Activated CD4-positive, alpha-beta T cell treated with anti-CD3 and anti-CD28 coated beads for 48 hours (primary cell): ENCODE data around the gene DTX4.

ENCODE experiments used
- DNase-seq: peaks from one replicate; pipeline ENCODE4 v3.0.0-alpha.2; 2020

Gene DTX4

DNA sequence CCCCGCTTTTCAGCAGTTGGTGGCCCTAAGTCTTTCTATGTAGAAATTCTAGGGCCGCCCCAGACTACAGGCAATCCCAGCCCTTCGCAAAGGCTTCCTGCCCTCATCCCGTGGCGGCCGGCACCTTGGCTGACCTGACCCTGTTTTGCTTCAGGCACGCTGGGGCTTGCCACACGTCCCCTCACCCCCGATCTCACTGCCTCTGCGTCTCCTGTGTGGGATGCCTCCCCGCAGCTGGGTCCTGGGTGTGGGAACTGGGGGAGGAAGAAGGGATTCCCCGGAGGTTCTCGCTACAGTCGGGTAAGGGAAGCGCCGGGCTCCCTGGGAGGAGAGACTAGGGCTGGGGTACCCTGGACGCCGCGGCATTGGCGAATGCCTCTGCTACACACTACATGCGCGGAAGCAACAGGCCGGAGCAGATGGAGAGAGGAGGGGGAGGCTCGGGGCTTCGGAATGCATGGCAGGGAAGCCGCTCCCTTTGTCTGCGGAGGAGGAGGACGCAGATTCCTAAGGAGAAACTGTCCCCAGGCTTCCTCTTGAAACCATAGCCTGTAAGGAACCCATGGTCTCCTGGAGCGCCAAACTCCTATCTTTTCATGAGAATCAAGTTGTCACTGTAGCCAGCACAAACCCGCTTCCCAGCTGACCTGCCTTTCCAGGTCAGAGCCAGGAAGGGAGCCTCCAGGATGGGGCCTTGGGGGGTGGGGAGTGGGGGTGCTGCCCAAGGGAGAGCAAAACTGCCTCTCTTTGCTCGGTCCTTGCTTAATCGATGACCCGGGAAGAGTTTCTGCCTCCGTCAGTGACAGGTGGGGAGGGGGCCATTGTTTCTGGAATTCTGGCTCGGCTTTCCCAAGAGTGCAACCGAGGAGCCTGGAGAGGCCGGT lies 1.4 kb downstream of the DTX4 start:
- peak; percentile 12 for DNase-seq

DNA sequence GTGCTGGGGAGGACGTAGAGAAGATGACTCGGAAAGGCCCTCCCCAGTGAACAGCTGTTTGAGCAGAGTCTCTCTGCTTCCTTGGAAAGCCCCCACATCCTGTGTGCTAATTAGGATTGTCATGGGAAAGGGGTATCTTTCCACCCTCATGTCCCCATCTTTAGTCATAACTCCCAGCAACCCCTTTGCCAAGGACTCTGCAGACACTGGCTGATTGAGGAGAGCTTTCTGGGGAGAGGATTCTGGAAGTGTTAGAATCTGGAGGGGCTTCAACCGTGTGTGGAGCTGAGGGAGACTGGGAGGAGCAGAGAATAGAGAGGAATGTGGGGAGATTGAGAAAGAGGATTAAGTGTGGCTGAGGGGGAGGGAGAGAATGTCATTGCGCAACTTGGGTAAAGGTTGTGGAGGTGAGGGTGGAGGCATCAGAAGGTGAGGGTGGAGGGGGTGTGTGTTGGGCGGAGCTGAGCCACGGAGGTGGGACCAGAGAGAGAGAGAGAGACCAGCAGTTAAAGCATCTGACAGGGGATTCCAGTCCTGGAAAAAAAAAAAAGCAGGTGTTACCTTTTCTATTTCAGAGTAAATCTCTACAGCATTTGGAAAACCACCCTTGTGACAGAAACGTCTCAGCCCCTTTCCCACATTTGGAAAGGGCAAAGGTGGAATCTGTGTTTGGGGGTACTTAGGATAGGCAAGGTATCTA lies 2.2 kb downstream of the DTX4 start:
- DNase-seq = no peak

DNA sequence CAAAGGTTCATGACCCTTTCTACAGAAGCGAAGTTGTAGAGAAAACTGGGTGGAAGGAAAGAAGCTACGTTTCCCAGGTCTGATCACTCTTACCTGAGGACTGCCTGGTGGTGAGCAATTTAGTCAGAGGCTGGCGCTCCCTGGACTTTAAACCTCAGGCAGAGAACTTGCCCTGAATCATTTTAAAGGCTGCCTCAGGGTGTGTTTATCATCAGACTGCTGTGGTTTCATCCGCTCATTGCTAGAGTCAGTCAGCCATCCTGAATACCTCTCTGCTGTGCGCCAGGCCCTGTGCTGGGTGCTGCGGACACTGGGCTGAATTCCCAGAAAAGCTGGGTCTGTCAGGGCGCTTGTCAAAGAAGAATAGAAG lies 2.7 kb downstream of the DTX4 start:
- DNase-seq = peak; percentile 15

DNA sequence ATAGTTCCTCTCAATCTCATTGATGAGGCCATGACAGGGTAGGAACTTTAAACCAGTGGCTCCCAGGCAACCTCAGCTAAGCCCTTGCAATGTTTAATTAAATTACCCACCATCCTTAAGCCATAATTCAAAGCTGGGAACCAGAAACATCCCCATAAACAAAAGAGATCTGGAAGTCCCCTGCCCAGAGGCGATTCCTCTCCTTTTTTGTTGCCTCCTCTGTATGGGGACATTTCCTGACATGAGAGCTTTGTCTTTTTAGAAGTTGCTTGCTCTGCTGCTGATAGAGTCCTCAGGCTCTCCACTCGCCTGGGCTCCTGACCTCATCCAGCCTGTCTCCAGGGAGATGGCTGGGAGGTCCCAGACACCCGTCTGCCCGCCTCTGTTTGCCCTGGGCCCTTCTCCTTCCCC lies 3.2 kb downstream of the DTX4 start:
- no peak for DNase-seq

DNA sequence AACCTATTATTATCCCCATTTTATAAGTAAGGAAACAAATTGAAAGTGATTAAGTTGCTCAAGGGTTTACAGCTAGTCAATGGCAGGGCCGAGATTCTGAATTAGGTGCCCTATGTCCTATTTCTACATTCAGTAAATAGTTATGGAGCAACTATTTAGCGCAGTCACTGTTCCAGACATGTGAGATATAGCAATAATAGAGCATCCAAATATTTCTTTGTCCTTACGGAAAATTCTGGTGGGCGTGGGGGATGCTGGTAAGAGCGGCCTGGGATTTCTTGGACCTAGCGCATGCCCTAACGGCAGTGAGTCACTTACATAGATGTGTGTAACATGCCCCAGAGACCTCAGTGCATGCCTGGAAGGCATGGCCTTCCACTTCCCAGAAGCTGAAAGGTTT lies 4.4 kb downstream of the DTX4 start:
- no peak for DNase-seq

DNA sequence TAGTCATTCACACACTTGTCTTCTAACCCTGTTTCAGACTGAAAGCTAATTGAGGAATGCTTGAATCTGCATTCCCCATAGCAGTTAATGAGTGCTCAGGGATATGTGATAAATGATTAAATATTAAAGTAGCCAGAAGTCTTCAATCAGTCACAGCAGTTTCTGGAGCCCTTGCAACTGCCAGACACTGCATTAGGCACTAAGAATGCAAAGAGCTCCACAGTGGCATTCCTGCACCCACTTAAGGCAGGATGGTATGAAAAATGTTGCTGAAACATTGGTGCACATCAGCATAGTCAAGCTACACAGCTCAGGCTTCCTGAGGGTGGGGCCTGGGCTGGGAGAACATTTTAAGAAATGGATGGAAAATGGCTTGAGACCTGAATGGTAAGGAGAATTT lies 6.5 kb downstream of the DTX4 start:
- DNase-seq = no peak

DNA sequence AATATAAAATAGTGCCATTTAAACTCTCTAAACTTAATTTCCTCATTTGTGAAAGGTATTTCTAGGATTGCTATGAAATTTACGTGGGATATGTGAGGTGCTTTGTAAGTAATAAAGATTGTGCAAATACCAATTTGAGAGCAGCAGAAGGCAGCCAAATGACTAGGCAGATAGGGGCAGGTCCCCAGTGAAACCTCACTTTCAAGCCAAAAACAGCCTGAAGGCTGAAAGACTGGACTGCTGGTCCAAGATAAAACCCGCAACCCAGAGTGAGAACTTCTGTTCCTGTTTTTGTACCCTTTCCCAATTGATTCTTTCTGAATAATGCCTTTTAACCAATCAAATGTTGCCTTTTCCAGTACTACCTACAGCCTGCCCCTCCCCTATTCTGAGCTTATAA lies 7.2 kb downstream of the DTX4 start:
- no peak for DNase-seq

DNA sequence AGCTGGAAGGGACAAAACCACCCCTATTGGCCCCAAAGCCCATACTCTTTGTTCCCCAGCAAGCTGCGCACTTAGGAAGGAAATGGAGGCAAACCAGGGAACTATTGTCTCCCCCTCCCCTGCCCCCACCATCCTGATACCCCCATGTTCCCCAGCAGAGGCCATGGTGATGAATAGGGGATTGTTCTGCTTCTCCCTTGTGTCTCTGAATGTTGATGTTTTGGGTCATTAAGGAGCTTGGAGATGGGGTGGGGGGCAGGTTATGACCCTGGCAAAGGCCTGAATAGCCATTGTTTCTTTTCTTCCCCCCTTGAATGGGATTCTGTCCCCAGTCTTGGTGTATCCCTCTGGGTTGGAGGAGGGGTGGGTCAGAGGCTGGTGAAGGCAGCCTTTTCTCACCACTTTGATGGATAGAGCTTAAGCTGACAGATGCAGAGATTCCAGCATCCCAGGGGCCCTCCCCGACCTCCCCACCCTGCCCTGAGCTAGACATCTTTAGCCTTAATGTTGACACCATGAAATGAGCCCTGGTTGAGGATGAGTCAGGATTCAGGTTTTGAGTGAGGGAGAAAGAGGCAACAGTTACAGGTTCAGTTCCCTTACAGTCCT lies 8.3 kb downstream of the DTX4 start:
- DNase-seq = no peak

DNA sequence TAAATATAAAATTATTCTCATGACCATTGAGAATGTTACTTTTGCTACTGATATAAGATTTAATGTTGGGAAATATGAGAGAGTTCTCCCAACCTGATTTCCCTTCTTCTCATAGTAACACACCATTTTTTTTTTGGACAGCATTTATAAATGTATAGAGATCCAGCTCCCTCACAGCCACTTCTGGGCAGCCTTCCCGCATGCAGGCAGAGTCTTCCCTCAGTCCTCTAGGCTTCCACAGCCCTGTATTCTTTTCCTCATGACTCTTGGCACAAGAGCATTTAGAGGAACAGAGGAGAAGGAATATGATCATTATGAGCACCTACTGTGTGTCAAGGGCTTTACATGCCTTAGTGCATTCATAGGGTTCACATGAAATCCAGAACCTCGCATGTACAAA lies 9.0 kb downstream of the DTX4 start:
- no peak for DNase-seq

DNA sequence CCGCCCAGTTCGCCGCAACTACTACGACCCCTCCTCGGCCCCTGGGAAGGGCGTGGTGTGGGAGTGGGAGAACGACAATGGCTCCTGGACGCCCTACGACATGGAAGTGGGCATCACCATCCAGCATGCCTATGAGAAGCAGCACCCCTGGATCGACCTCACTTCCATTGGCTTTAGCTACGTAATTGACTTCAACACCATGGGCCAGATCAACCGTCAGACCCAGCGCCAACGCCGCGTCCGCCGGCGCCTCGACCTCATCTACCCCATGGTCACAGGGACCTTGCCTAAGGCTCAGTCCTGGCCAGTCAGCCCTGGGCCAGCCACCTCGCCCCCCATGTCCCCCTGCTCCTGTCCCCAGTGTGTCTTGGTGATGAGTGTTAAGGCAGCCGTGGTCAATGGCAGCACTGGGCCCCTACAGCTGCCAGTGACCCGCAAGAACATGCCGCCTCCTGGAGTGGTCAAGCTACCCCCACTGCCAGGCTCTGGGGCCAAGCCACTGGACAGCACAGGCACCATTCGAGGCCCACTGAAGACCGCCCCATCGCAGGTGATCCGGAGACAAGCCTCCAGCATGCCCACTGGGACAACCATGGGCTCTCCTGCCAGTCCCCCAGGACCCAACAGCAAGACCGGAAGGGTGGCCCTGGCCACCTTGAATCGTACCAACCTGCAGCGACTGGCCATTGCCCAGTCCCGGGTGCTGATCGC lies 10.0 kb downstream of the DTX4 start:
- DNase-seq = no peak

DNA sequence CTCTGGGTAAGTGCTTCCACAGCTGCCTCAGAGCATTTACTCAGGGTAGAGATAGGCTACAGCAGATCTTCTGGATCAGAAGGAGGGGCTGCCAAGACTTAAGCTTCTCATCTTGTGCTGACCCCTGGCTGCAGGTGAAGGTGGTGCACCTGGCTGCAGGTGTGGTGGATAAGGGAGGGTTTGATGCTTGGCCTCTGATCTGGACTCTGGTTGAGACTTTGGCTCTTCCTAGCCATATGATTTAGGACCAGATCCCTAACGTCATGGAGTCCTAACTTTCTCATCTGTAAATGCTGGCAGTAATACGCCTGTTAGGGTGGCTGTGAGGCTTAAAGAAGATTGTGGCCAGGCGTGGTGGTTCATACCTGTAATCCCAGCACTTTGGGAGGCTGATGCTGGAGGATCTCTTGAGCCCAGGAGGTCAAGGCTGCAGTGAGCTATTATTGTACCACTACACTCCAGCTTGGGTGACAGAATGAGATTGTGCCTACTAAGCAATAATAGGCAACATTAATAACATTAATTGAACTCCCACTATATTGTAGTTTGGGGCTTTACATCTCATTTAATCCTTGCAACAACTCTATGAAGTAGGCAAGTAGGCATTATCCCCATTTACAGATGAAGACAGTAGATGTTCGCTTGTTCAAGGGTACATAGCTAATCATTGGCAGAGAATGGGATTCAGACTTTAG lies 10.7 kb downstream of the DTX4 start:
- DNase-seq = peak; percentile 41

DNA sequence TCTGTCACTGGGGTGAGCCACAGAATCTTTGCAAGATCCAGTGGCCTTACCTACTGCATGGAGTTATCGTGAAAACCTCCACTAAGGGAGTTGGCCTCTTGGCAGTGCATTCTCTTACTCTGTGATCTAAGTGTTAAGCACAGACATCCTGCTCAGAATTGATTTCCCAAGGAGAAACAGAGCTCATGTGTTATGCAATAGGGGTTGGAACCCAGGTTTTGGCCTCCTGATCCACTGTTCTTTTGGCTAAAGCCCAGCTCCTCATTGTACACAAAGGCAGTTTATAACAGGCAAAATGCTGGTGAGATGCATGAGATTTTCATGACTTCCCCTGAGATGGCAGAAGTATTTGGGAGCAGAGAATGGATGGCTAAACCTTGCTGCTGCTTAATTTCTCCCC lies 11.8 kb downstream of the DTX4 start:
- no peak for DNase-seq

DNA sequence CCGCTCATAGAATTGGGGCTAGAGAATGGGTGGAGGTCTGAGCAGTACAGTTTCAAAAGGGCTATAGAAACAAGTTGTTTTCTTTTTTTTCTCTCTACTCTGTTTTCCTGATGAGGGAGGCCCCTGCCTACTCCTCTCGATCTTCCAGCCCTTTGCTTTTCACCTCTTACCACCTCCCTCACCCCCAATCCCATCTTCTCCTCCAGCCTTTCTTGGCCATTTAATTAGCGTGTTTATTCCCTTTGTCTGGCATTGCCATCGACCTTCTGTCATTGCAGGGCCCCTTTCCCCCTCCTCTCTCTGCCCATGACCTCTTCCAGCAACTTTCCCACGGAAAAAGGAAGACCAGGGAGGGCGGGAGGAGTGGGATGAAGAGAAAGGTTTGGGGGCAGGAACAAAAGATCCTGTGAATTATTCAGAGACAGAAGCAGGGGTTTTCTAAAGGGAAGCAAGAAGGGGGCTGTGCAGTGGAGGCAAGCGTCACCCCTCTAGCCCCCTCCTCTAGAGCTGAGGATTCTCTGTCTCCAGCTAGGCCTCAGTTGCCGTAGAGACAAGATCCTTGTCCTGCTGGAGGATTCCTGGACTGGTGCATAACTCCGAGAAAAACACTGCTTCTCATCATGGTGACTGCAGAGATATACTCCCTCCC lies 12.9 kb downstream of the DTX4 start:
- DNase-seq = no peak

DNA sequence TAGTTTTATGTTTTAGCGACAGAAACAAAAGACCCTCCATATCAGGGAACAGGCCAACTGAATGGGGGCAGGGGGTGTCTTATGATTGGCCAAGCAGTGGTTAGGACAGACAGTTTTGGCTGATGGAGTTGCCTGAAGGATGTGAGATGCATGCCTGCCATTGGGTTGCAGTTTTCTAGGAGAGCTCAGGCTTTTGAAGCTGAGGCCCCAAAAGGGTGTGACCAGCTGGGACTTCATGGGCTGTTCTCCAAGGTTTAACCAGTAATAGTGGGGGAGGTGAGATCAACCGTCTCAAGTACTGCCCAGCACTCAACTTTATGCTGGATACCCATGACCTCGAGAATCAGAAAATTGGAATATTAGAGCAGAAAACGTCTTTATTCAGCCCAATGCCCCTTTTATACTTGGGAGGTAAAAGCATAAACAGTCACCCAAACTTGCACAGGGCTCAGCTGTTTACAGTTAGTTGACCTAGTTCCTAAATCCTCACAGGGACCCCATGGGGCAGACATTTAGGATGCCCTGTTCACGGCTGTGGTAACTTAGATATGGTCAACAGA lies 13.5 kb downstream of the DTX4 start:
- DNase-seq = no peak

DNA sequence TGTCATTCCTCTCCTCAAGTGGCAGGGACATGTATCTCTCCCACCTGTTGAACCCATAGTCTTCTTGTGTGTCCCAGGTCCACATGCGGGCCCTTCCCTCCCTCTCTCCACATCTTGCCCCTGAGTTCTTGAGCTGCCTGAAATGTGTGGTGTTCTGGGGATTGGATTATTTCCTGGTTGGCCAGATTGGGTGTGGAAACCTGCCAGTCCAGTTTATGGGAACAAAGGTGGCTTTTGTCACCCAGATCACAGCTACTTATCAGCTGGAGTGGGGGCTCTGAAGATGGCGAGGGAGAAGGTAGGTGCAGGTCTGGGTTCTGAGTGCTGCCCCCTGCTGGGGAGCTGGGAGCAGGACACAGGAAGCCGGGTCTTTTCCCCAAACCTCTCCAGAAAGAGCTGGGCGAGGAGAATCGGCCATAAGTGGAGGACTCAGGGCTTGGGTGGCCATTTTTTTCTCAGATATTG lies 14.2 kb downstream of the DTX4 start:
- DNase-seq = peak; percentile 70

DNA sequence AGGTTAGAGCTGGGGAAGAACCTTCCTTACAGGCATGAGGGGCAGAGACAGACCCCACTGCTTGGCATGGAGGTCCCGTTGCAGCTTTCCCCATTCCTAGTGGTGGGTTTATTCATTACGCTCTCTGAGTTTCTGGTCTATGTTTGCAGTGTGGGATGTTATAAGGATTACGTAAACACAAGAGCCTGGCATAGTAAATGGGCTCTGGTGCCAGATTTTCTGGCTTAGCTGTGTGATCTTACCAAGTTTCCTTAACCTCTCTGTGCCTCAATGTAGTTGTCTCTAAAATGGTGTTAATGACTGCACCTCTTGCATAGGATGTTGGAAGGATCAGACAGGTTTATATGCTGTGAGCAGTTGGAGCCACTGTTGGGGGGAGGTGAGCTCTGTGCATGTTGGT lies 15.1 kb downstream of the DTX4 start:
- no peak for DNase-seq

DNA sequence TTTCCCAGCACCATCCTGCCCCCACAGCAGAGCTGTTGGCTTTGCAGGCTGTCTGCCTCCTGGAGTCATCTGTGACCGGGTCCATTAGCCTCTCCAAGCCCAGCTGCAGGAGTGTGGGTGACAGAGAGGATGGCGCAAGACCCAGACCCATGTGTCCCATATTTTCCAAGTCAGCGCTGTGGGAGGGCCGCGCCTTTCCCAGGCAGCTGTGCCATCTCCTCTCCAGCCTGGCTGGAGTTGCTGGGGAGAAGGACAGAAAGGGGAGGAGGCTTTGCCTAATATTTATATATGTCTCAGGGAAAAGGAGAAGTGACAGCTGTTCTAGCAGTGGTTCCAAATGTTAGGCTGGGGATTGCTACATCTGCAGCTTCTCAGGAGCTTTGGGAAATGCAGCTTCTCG lies 15.7 kb downstream of the DTX4 start:
- DNase-seq = no peak

DNA sequence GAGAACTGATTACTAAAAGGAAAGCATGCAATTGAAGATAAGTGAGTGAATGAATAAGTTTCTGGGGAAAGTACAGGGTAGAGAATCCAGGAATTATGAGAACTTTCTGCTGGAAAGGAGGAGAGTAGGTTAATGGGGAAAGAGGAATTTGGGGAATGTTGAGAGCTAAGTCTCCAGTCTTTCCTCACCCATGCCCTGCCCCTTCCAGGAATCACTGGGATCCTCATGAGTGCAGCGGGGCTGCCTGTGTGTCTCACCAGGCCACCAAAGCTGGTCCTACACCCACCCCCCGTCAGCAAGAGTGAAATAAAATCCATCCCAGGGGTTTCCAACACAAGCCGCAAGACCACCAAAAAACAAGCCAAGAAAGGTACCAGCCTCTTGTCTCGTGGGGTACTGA lies 17.0 kb downstream of the DTX4 start:
- no peak for DNase-seq

DNA sequence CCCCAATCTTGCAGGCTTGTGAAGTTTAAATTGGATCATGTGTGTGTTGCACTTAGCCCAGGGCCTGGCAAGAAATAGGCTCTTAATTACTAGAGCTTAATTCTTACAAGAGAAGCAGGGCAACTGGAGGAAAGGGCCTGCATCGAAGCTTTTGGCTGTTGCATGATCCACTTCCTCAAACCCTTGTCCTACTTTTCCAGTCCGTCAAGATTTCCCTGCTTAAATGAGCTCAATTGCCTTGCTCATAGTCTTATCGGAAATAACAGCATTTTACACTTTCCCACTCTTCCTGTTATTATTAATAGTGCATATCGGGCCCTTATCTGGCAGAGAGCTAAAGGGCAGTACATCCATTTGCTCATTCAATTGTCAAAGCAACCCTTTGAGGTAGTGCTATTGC lies 18.1 kb downstream of the DTX4 start:
- no peak for DNase-seq

DNA sequence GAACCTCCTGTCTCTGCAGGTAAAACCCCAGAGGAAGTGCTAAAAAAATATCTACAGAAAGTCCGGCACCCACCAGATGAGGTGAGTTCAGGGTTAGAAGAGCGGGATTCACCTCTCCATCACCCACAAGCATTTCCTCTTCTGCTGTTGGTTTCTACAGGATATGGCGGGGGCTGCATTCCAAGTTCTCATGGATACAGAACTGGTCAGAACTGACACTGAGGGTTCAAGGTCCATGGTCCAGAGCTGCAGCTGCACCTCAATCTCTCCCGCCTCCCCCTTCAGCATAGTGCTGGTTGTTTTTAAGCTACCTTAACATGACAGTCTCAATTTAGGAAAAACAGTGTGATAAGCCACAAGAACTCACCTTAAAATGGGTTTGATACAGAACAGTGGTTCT lies 19.2 kb downstream of the DTX4 start:
- DNase-seq = no peak

DNA sequence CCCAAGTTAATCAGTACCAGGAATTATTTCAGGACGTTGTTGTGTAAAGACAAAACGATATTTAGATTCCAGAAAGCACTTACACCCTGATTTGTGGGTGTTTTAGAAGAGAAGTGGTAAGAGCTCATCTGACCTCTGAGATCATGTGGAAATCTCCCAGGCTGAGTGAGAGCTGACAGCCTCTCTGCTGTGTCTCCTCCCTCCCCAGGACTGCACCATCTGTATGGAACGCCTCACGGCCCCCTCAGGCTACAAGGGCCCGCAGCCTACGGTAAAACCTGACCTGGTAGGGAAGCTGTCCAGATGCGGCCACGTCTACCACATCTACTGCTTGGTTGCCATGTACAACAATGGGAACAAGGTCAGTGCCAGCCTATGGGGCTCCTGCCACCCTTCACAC lies 20.0 kb downstream of the DTX4 start:
- DNase-seq = no peak

DNA sequence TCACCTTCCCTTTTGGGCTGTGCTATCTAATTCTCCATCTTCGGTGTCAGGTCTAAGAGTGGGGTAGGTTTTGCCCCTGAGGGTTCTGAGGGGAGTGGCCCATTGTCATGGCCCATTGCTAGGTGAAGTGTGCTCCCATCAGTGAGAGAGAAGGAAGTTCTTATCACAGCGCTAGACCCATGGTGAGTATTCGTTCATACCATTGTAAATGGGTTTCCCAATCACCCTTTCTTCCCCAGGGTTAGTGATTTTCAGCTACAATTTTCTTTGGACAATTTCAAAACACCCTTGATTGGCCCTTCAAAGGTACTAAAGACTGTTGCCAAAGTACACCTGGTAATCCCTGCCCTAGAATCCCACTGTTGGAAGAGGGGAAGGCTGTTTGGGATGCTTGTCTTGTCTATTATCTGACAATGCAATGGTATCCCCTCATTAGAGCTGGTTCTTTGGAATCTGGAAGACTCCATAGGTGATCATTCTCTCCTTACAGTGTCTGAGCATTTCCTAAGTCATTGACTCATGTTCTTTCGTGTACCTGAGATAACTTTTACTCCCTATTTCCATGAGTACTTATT lies 20.6 kb downstream of the DTX4 start:
- DNase-seq = no peak
